HL-60 (cell line): ENCODE measurements around the gene E4F1.

Experiments
- DNase-seq, 2 experiments: peaks; one replicate each; pipeline ENCODE4 v3.0.0-alpha.2; 2010 to 2020; ENCODE audit warnings: low read depth in 1 of 2, low spot score in 1 of 2
- H3K27ac ChIP-seq: fragments of 250-450 bp; sonication (Bioruptor Pico); replicated peaks from 2 replicates; pipeline ENCODE4 v1.5.1; 2020; ENCODE audit warnings: mild to moderate bottlenecking, moderate library complexity
- H3K27me3 ChIP-seq: fragments of 250-450 bp; sonication (Bioruptor Pico); 2 replicates; pipeline ENCODE4 v1.5.1; 2021; ENCODE audit warnings: mild to moderate bottlenecking, moderate library complexity; ENCODE audit not compliant: insufficient read depth, poor library complexity, severe bottlenecking
- H3K4me3 ChIP-seq: replicated peaks from 2 replicates; pipeline ENCODE4 v1.5.1; 2011; ENCODE audit warnings: mild to moderate bottlenecking, control low read depth, low read length; ENCODE audit not compliant: insufficient read depth
- GABPA ChIP-seq: IDR thresholded peaks from 2 replicates; pipeline ENCODE4 v1.6.1; 2012; ENCODE audit warnings: low read depth
- POLR2AphosphoS5 ChIP-seq: IDR thresholded peaks from 2 replicates; pipeline ENCODE4 v1.6.1; 2012; ENCODE audit warnings: low read depth
- SPI1 ChIP-seq: IDR thresholded peaks from 2 replicates; pipeline ENCODE4 v1.6.1; 2012; ENCODE audit warnings: low read depth, mild to moderate bottlenecking, borderline replicate concordance
- TF ChIP-seq, protein P1 (sequence below): IDR thresholded peaks from one replicate; pipeline ENCODE4 v1.5.1; 2011; ENCODE audit warnings: low read length, control low read depth, inconsistent platforms; ENCODE audit not compliant: insufficient read depth
- TF ChIP-seq, protein P2 (sequence below): IDR thresholded peaks from 2 replicates; pipeline ENCODE4 v1.6.1; 2012; ENCODE audit warnings: low read depth; ENCODE audit not compliant: insufficient replicate concordance

E4F1 gene

GRCh38 chr16:2194166-2194834 lies 29.1 kb upstream of the E4F1 start:
- peaks cover 35% of the 10 kb centered on the region for H3K27me3 ChIP-seq
- DNase-seq, result no peak

GRCh38 chr16:2194852-2195321 lies 28.5 kb upstream of the E4F1 start:
- no peak overlapping the region for H3K4me3 ChIP-seq
- peaks cover 35% of the 10 kb centered on the region for H3K27me3 ChIP-seq
- H3K27ac ChIP-seq, result no peak overlapping the region
- no peak for TF ChIP-seq SPI1
- TF ChIP-seq, protein P1, sequence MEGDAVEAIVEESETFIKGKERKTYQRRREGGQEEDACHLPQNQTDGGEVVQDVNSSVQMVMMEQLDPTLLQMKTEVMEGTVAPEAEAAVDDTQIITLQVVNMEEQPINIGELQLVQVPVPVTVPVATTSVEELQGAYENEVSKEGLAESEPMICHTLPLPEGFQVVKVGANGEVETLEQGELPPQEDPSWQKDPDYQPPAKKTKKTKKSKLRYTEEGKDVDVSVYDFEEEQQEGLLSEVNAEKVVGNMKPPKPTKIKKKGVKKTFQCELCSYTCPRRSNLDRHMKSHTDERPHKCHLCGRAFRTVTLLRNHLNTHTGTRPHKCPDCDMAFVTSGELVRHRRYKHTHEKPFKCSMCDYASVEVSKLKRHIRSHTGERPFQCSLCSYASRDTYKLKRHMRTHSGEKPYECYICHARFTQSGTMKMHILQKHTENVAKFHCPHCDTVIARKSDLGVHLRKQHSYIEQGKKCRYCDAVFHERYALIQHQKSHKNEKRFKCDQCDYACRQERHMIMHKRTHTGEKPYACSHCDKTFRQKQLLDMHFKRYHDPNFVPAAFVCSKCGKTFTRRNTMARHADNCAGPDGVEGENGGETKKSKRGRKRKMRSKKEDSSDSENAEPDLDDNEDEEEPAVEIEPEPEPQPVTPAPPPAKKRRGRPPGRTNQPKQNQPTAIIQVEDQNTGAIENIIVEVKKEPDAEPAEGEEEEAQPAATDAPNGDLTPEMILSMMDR, result peak; percentile 21
- peak in 1 of 2 experiments; percentile 61 for DNase-seq

More at GRCh38 chr16:2194166-2194834, 29.1 kb upstream of the E4F1 start:
- Histone ChIP-seq H3K27ac (no peak overlapping the region), H3K4me3 (no peak overlapping the region)
- TF ChIP-seq, protein P1, result no peak
- TF ChIP-seq POLR2AphosphoS5, result no peak

DNA sequence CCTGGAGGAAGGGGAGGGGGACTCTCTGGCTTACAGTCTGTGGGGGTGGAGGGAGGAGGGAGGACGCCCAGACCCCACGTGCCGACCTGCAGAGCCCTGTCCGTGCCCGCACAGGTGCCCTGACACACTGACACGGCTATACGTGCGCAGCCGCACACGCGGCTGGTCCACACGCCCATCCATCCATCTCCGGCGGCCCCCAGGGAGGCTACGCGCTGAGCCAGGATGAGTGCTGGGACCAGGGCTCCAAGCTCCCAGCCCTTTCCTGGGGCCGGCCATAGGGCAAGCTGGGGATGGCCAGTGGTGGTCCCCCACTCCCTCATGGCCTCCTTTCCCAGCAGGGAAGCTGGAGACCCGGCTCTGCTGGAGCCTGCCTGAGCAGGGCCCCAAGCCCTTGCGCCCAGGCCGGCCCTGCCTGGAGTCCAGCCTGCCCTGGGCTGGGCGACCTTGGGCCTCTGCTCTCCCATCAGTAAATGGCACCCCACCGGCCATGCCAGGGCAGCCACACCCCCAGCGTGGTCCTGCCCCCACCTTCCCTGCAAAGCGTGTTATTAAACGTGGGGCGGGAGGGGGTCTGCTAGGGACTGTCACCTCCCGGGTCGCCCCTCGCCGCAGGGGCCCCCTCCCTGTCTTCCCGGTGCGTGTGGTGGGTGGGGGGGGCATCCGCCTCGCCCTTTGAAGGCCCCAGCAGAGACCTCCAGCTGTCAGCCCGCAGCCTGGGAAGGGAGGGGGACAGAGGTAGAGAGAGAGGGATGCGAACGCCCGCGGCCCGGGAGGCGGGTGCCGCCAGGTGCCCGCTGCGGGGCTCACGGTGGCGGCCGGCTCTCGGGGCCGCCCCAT lies 27.8 kb upstream of the E4F1 start:
- DNase-seq, result no peak
- TF ChIP-seq GABPA, result no peak
- Histone ChIP-seq H3K27me3 (peaks cover 35% of the 10 kb centered on the region), H3K27ac (no peak overlapping the region), H3K4me3 (no peak overlapping the region)

DNA sequence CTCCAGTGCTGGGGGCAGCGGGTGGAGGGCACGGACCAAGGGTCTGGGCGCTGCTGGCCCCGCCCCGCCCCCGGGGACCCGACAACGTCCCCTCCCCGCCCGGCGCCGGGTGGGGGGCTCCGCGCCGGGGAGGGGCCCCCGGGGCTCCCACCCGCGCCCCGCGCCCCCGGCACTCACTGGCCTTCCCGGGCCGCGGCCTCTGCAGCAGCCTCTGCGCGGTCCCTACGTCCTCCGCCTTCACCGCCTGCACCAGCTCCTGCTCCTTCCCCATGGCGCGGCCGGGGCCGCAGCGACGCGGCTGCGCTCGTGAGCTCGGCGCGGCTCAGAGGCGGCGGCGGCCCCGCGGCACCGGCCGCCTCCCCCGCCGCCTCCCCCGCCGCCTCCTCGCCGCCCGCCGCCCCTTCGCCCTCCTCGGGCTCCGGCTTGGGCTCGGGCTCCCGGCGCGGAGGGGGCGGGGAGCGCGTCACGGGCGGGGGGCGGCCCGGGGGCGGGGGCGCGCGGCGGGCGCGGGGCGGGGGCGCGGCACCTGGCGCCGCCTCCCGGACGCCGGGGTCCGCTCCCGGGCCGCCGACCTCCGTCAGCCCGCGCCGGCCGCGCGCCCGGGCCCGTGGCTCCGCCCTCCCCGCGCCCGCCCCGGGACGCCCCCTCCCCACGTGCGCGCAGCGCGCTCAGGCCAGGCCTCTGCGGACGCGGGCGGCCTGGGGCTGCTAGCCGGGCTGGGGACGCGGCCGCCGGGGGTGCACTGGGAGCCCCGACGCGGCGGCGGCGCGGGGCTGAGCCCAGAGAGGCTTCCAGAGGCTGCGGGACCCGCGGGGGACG lies 27.0 kb upstream of the E4F1 start, which contains the start of gene CASKIN1:
CASKIN1 (minus strand) TSS at position 444 of the 819 bp plus-strand sequence; CDS start at position 271, 173 bp downstream.
- Histone ChIP-seq H3K27ac (no peak within 1 kb of the TSS), H3K4me3 (peak within 1 kb of the TSS; percentile 8; the same call in 1 of the 2 replicates), H3K27me3 (peaks cover 35% of the 10 kb centered on the region)
- TF ChIP-seq, protein P2, sequence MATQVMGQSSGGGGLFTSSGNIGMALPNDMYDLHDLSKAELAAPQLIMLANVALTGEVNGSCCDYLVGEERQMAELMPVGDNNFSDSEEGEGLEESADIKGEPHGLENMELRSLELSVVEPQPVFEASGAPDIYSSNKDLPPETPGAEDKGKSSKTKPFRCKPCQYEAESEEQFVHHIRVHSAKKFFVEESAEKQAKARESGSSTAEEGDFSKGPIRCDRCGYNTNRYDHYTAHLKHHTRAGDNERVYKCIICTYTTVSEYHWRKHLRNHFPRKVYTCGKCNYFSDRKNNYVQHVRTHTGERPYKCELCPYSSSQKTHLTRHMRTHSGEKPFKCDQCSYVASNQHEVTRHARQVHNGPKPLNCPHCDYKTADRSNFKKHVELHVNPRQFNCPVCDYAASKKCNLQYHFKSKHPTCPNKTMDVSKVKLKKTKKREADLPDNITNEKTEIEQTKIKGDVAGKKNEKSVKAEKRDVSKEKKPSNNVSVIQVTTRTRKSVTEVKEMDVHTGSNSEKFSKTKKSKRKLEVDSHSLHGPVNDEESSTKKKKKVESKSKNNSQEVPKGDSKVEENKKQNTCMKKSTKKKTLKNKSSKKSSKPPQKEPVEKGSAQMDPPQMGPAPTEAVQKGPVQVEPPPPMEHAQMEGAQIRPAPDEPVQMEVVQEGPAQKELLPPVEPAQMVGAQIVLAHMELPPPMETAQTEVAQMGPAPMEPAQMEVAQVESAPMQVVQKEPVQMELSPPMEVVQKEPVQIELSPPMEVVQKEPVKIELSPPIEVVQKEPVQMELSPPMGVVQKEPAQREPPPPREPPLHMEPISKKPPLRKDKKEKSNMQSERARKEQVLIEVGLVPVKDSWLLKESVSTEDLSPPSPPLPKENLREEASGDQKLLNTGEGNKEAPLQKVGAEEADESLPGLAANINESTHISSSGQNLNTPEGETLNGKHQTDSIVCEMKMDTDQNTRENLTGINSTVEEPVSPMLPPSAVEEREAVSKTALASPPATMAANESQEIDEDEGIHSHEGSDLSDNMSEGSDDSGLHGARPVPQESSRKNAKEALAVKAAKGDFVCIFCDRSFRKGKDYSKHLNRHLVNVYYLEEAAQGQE, result no peak
- no peak for TF ChIP-seq POLR2AphosphoS5
- no peak for TF ChIP-seq GABPA
- no peak for TF ChIP-seq SPI1
- TF ChIP-seq, protein P1, result no peak
- DNase-seq, result peak in 1 of 2 experiments; percentile 33
